NCI-H2081 treated with DMSO at 0.1 percent for 48 hours (cell line): ENCODE data around the gene IL1RAPL1.
"Not testable (repeated sequence)": the region's sequence is repeated elsewhere in the genome, so short reads cannot be mapped to it uniquely, and the experiment has no call there.

Experiments used
- DNase-seq: peaks from one replicate; lab custom pipeline; 2025; lab: John Stamatoyannopoulos, UW

The IL1RAPL1 gene

GRCh38 chrX:28628120-28628519 is 40.9 kb downstream of the IL1RAPL1 start:
- DNase-seq: no peak

GRCh38 chrX:28638775-28639174 is 51.5 kb downstream of the IL1RAPL1 start:
- no peak for DNase-seq

- no peak for DNase-seq
Observed at GRCh38 chrX:28639451-28639850, 52.2 kb downstream of the IL1RAPL1 start.

GRCh38 chrX:28649541-28649940 is 62.3 kb downstream of the IL1RAPL1 start:
- DNase-seq: no peak

- no peak for DNase-seq
Observed at GRCh38 chrX:28651186-28651585, 63.9 kb downstream of the IL1RAPL1 start.

- DNase-seq: no peak
Observed at GRCh38 chrX:28659269-28659668, 72.0 kb downstream of the IL1RAPL1 start.

GRCh38 chrX:28665778-28666177 is 78.5 kb downstream of the IL1RAPL1 start:
- DNase-seq: no peak

GRCh38 chrX:28668303-28668702 is 81.1 kb downstream of the IL1RAPL1 start:
- no peak for DNase-seq

GRCh38 chrX:28668957-28669356 is 81.7 kb downstream of the IL1RAPL1 start:
- no peak for DNase-seq

GRCh38 chrX:28670074-28670473 is 82.8 kb downstream of the IL1RAPL1 start:
- DNase-seq: no peak

- DNase-seq: no peak
Observed at GRCh38 chrX:28675173-28675572, 87.9 kb downstream of the IL1RAPL1 start.

- no peak for DNase-seq
Observed at GRCh38 chrX:28693101-28693500, 105.9 kb downstream of the IL1RAPL1 start.

GRCh38 chrX:28697732-28698131 is 110.5 kb downstream of the IL1RAPL1 start:
- no peak for DNase-seq

GRCh38 chrX:28701222-28701621 is 114.0 kb downstream of the IL1RAPL1 start:
- no peak for DNase-seq

GRCh38 chrX:28706964-28707363 is 119.7 kb downstream of the IL1RAPL1 start:
- DNase-seq: no peak

GRCh38 chrX:28709421-28709820 is 122.2 kb downstream of the IL1RAPL1 start:
- DNase-seq: no peak

GRCh38 chrX:28717864-28718263 is 130.6 kb downstream of the IL1RAPL1 start:
- DNase-seq: no peak

GRCh38 chrX:28718450-28718849 is 131.2 kb downstream of the IL1RAPL1 start:
- DNase-seq: no peak

- no peak for DNase-seq
Observed at GRCh38 chrX:28719620-28720019, 132.4 kb downstream of the IL1RAPL1 start.

GRCh38 chrX:28752330-28752729 is 165.1 kb downstream of the IL1RAPL1 start:
- no peak for DNase-seq

- DNase-seq: no peak
Observed at GRCh38 chrX:28756175-28756574, 168.9 kb downstream of the IL1RAPL1 start.

GRCh38 chrX:28756647-28757046 is 169.4 kb downstream of the IL1RAPL1 start:
- no peak for DNase-seq

- DNase-seq: no peak
Observed at GRCh38 chrX:28757290-28757689, 170.0 kb downstream of the IL1RAPL1 start.

GRCh38 chrX:28766561-28766960 is 179.3 kb downstream of the IL1RAPL1 start:
- DNase-seq: not testable (repeated sequence)

GRCh38 chrX:28773807-28774206 is 186.6 kb downstream of the IL1RAPL1 start:
- no peak for DNase-seq
